ENCODE data around the gene MAST4. TPM values are rescaled to one million over a fixed set of nuclear protein-coding genes. Genes with fewer than 3 reads are reported as not detected.

The MAST4 gene
- total and polyA plus RNA-seq, 2 of the 4 experiments (the other 2 are of a cell fraction) = 4.8 to 6.8 TPM

DNA sequence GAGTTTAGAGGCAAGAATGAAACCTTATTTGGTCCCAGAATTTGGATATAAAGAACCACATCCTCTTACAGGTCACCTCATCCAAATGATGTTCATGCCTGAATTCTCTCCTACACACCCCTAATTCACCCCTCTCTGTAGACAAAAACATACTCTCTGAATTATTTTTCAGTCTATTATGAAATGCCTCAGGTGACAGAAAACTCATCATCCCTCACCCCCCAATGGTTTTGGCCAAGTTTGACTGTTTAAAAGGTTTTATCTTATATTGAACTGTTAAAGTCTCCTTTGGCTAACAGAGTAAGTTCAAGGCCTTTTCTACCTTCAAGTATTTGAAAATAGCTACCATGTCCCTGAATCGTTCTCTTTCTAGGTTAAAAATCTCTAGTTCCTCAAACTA lies 602.7 kb downstream of the MAST4 start:
- CTCF ChIA-PET = no interaction called here
- Histone ChIP-seq H3K27me3 (ENCODE audit: control insufficient read depth, insufficient read depth, low read length) (0 out of 2 replicates have a peak, but pooled peaks cover 2% of the 10 kb centered on the region), H3K23ac (ENCODE audit: low read depth, low read length) (no peak overlapping the region), H3K9me1 (ENCODE audit: insufficient read depth, low read length) (no peaks in the 10 kb centered on the region; the same call in 1 of the 2 replicates), H3K56ac (ENCODE audit: extremely low read depth, insufficient read depth, low read length) (no peak overlapping the region), H2BK120ac (ENCODE audit: low read depth, low read length) (no peak overlapping the region), H3K4me3 (ENCODE audit: insufficient read depth, low read depth, low read length) (no peak overlapping the region), H3K27ac (ENCODE audit: insufficient read depth, low read length) (no peak overlapping the region), H3K4me1 (ENCODE audit: control insufficient read depth, insufficient read depth, low read length) (no peaks in the 10 kb centered on the region), H2AFZ (replicated peaks; ENCODE audit: low read length, poor library complexity) (no peak overlapping the region), H2AK9ac (replicated peaks; ENCODE audit: low read depth, low read length, poor library complexity) (no peak overlapping the region), H4K20me1 (ENCODE audit: insufficient read depth, low read length) (no peaks in the 10 kb centered on the region), H4K8ac (ENCODE audit: low read depth in 2 of 2, low read length in 2 of 2) (no peak overlapping the region), H3K79me1 (ENCODE audit: low read depth in 1 of 2, low read length in 2 of 2) (no peaks in the 10 kb centered on the region), H2AK5ac (ENCODE audit: low read depth, low read length) (no peak overlapping the region), H3K4me2 (ENCODE audit: low read depth, low read length) (no peak overlapping the region), H3K4ac (ENCODE audit: low read depth, low read length) (no peak overlapping the region), H4K91ac (ENCODE audit: insufficient read depth, low read depth, low read length) (no peak overlapping the region), H2BK20ac (ENCODE audit: low read depth, low read length) (no peak overlapping the region), H3K18ac (ENCODE audit: low read depth, low read length) (no peak overlapping the region), H3K9me3 (ENCODE audit: control insufficient read depth, insufficient read depth, low read length) (no peaks in the 10 kb centered on the region), H3K36me3 (ENCODE audit: control insufficient read depth, insufficient read depth, low read length) (no peaks in the 10 kb centered on the region), H3K14ac (replicated peaks; ENCODE audit: low read depth, low read length) (no peak overlapping the region), H4K5ac (ENCODE audit: low read depth, low read length) (no peak overlapping the region), H2BK5ac (ENCODE audit: low read depth, low read length, poor library complexity, severe bottlenecking) (no peak overlapping the region), H2BK15ac (ENCODE audit: low read depth, low read length) (no peak overlapping the region), H3K9ac (ENCODE audit: low read depth, low read length) (no peak overlapping the region)
- BruUV-seq (replicated peaks) = no TSS peak
- ATAC-seq (ENCODE audit: low read depth) (no peak), DNase-seq (no peak)
- in situ Hi-C loops (cut with MboI; ENCODE audit: low sequenced_read_pairs) (no loop called here), intact Hi-C loops (cut with micrococcal nuclease) (no loop called here), dilution Hi-C loops (cut with HindIII; ENCODE audit: low sequenced_read_pairs, unreplicated experiment) (no loop called here)
- TF ChIP-seq RCOR1 (IDR thresholded peaks at IDR 0.05; ENCODE audit: insufficient replicate concordance, low read length) (no peak), SMC3 (IDR thresholded peaks at IDR 0.05; ENCODE audit: low read depth, low read length) (no peak)
- POLR2A ChIA-PET (ENCODE audit: unreplicated experiment) = no interaction called here
- WGBS, 2 experiments (ENCODE audit: extremely low coverage in 2 of 2, insufficient read length in 1 of 2) = no CpG with 5 or more reads among the region's 1 CpG

All from IMR-90 (cell line).